Neutrophil (primary cell): ENCODE results near the gene CLEC4G.

Experiments
- H3K27ac ChIP-seq: fragments of 200-600 bp; sonication (generic); 2 replicates; pipeline ENCODE4 v1.5.1; 2016; ENCODE audit warnings: mild to moderate bottlenecking, moderate library complexity
- H3K27me3 ChIP-seq: fragments of 200-600 bp; sonication (generic); 2 replicates; pipeline ENCODE4 v1.6.0; 2016; ENCODE audit warnings: mild to moderate bottlenecking
- H3K36me3 ChIP-seq: fragments of 200-600 bp; sonication (generic); 2 replicates; pipeline ENCODE4 v1.5.1; 2017
- H3K4me1 ChIP-seq, 2 experiments: fragments of 200-600 bp in 1 of 2; sonication (generic) in 1 of 2; 1 replicate in 1 of 2; 2 replicates in 1 of 2; pipeline versions ENCODE4 v1.5.1 to v1.6.1; 2013 to 2016; ENCODE audit warnings: low read depth in 1 of 2, low read length in 1 of 2, mild to moderate bottlenecking in 1 of 2, moderate library complexity in 1 of 2; ENCODE audit not compliant: control insufficient read depth in 1 of 2, insufficient read depth in 1 of 2
- H3K4me3 ChIP-seq, 2 experiments: fragments of 200-600 bp in 1 of 2; sonication (generic) in 1 of 2; 1 replicate in 1 of 2; 2 replicates in 1 of 2; pipeline ENCODE4 v1.5.1; 2013 to 2016; ENCODE audit warnings: low read depth in 1 of 2, low read length in 1 of 2, mild to moderate bottlenecking in 1 of 2, moderate library complexity in 1 of 2
- H3K9me3 ChIP-seq: fragments of 200-600 bp; sonication (generic); 2 replicates; pipeline ENCODE4 v1.5.1; 2016
- TF ChIP-seq, protein P1 (sequence below): fragments of 200-600 bp; sonication (generic); IDR thresholded peaks from 2 replicates; pipeline ENCODE4 v1.5.1; 2016; ENCODE audit warnings: antibody characterized with exemption

Gene CLEC4G

DNA sequence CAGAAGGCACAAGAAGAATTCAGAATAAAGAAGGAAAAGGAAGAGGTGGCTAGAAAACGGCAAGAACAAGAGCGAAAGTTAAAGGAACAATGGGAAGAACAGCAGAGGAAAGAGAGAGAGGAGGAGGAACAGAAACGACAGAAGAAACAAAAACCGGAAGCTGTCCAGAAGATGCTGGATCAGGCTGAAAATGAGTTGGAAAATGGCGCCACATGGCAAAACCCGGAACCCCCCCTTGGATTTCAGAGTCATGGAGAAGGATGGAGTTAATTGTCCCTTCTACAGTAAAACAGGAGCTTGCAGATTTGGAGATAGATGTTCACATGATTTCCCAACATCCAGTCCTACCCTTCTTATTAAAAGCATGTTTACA, 8.8 kb upstream of the CLEC4G start:
- Histone ChIP-seq H3K36me3 (no peaks in the 10 kb centered on the region), H3K4me3 (no peak overlapping the region), H3K4me1 (peaks cover 0 to 4% of the 10 kb centered on the region in 2 experiments), H3K9me3 (no peaks in the 10 kb centered on the region), H3K27me3 (no peaks in the 10 kb centered on the region), H3K27ac (no peak overlapping the region)
- TF ChIP-seq, protein P1, sequence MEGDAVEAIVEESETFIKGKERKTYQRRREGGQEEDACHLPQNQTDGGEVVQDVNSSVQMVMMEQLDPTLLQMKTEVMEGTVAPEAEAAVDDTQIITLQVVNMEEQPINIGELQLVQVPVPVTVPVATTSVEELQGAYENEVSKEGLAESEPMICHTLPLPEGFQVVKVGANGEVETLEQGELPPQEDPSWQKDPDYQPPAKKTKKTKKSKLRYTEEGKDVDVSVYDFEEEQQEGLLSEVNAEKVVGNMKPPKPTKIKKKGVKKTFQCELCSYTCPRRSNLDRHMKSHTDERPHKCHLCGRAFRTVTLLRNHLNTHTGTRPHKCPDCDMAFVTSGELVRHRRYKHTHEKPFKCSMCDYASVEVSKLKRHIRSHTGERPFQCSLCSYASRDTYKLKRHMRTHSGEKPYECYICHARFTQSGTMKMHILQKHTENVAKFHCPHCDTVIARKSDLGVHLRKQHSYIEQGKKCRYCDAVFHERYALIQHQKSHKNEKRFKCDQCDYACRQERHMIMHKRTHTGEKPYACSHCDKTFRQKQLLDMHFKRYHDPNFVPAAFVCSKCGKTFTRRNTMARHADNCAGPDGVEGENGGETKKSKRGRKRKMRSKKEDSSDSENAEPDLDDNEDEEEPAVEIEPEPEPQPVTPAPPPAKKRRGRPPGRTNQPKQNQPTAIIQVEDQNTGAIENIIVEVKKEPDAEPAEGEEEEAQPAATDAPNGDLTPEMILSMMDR, result no peak

DNA sequence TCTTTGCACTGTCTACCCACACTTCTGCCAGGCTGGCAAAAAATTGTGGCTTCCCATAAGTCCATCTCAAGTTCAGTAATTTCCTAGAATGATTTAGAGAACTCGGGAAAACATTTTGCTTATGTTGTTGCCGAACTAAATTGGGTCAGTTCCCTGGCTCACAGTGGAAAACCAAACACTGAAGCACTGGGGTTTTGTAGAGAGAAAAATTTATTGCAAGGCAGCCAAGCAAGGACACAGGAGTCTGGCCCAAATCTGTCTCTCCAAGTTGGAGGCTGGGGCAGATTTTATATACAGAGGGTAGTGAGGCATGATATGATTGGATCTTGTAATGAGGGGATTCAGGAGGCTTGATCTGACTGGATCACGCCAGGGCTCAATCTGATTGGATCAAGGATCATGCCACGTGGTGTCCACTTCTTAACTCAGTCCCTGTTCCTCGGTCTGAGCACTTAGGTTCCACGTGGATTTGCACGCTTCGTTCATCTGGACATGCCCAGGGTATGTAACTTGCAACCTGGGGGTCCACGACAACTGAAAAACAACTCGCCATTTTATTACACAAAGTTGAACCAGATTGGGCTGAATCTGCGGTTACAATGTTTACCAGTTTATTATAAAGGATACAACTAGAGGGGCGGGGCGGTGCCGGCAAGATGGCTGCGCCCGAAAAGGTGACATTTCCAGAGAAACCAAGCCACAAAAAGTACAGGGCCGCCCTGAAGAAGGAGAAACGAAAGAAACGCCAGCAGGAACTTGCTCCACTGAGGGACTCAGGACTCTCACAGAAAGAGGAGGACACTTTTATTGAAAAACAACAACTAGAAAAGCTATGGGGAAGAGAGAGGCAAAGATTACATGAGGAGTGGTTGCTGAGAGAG, 8.1 kb upstream of the CLEC4G start:
- TF ChIP-seq, protein P1, result no peak
- no peak overlapping the region for H3K27ac ChIP-seq
- peaks cover 0 to 4% of the 10 kb centered on the region in 2 experiments for H3K4me1 ChIP-seq
- no peaks in the 10 kb centered on the region for H3K36me3 ChIP-seq
- H3K4me3 ChIP-seq, result no peak overlapping the region
- H3K9me3 ChIP-seq, result no peaks in the 10 kb centered on the region
- H3K27me3 ChIP-seq, result no peaks in the 10 kb centered on the region

DNA sequence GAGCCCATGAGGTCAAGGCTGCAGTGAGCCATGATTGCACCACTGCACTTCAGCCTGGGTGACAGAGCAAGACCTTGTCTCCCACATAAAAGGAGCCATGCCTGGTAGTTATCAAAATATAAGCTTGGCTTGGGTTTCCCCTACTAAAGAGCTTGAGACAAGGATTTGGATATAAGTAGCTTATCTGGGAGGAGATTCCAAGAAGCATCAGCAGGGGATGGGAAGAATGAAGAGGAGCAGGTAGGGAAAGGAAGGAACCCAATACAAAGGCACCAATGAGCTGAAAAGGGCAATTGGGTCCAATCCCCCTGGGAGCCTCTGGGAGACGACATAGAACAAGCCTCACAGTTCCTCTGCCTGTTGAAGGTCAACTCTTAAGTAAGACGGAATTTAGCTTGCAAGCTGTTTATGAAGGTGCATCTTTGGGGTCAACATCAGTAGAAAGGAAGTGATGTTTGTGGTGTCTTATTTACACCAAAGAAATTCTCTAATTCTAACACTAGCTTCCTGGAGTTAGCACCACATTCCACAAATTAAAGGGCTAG, 7.4 kb upstream of the CLEC4G start:
- Histone ChIP-seq H3K4me1 (peaks cover 3 to 9% of the 10 kb centered on the region in 2 experiments), H3K9me3 (no peaks in the 10 kb centered on the region), H3K4me3 (no peak overlapping the region), H3K36me3 (no peaks in the 10 kb centered on the region), H3K27ac (no peak overlapping the region), H3K27me3 (no peaks in the 10 kb centered on the region)
- TF ChIP-seq, protein P1, result no peak

DNA sequence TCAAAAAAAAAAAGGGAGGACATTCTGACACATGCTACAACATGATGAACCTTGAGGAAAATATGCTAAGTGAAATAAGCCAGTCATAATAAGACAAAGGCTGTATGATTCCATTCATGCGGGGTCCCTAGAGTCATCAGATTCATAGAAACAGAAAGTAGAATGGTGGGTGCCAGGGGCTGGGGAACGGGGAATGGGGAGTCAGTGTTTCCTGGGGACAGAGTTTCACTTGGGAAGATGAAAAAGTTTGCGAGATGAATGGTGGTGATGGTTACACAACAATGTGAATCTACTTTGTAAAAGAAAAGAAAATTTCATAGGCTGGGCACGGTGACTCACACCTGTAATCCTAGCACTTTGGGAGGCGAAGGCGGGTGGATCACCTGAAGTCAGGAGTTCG, 6.1 kb upstream of the CLEC4G start:
- Histone ChIP-seq H3K4me1 (peaks cover 8 to 16% of the 10 kb centered on the region in 2 experiments), H3K27ac (no peak overlapping the region), H3K4me3 (no peak overlapping the region), H3K27me3 (no peaks in the 10 kb centered on the region), H3K36me3 (no peaks in the 10 kb centered on the region), H3K9me3 (no peaks in the 10 kb centered on the region)
- TF ChIP-seq, protein P1, result no peak

DNA sequence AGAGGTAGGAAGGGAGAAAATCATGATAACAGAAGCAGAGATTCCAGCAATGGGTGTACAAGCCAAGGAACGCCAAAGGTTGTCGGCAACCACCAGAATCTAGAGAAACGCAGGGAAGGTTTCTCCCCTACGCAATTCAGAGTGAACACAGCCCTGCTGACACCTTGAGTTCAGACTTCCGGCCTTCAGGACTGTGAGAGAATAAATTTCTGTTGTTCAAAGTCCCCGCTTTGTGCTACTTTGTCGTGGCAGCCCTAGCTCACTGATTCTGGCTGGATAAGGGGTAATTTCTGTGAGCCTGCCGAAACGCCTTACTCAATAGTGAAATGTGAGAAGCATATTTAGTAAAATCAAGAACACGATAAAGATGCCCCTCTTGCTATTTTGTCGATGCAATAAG, 5.3 kb upstream of the CLEC4G start:
- no peaks in the 10 kb centered on the region for H3K27me3 ChIP-seq
- H3K4me1 ChIP-seq, result peaks cover 8 to 16% of the 10 kb centered on the region in 2 experiments
- no peaks in the 10 kb centered on the region for H3K36me3 ChIP-seq
- TF ChIP-seq, protein P1, result no peak
- no peak overlapping the region for H3K27ac ChIP-seq
- H3K4me3 ChIP-seq, result no peak overlapping the region
- H3K9me3 ChIP-seq, result no peaks in the 10 kb centered on the region
